WTC11 (cell line): ENCODE data around the gene F5. TPM values are rescaled to one million over a fixed set of nuclear protein-coding genes. Genes with fewer than 3 reads are reported as not detected.

ENCODE experiments used
- ATAC-seq: fragments of 200-7000 bp; cut with Tn5 transposase; 2 replicates; pipeline ENCODE4 v1.10.0; 2021; ENCODE audit warnings: mild to moderate bottlenecking, moderate library complexity
- CTCF ChIA-PET: fragments of 300-600 bp; sonication (Branson Sonifier 250); formaldehyde crosslinking; loops from one replicate; lab custom pipeline; 2021; ENCODE audit warnings: antibody characterized with exemption; lab: Charles Lee
- POLR2A ChIA-PET: fragments of 350-600 bp; sonication (Branson Sonifier 250); formaldehyde crosslinking; loops from one replicate; lab custom pipeline; 2021; ENCODE audit warnings: antibody characterized with exemption; lab: Charles Lee
- DNase-seq: peaks from one replicate; pipeline ENCODE4 v3.0.0; 2021; ENCODE audit warnings: low spot score
- H3K27ac Mint-ChIP-seq: 2 replicates; pipeline ENCODE4 v1.8.0; 2021; ENCODE audit warnings: mixed read lengths
- H3K27me3 Mint-ChIP-seq: 2 replicates; pipeline ENCODE4 v1.8.0; 2021; ENCODE audit warnings: low read depth, mild to moderate bottlenecking, moderate library complexity, mixed read lengths
- H3K36me3 Mint-ChIP-seq: 2 replicates; pipeline ENCODE4 v1.8.0; 2021; ENCODE audit warnings: mixed read lengths
- H3K4me1 Mint-ChIP-seq: 2 replicates; pipeline ENCODE4 v1.8.0; 2022; ENCODE audit warnings: mixed read lengths
- H3K4me3 Mint-ChIP-seq: 2 replicates; pipeline ENCODE4 v1.8.0; 2021; ENCODE audit warnings: mild to moderate bottlenecking, moderate library complexity, mixed read lengths
- H3K9me3 Mint-ChIP-seq: 2 replicates; pipeline ENCODE4 v1.8.0; 2021; ENCODE audit warnings: mixed read lengths
- E2F4 ChIP-seq: sonication (generic); formaldehyde crosslinking; IDR thresholded peaks from 2 replicates; pipeline ENCODE4 v1.8.1; 2022; ENCODE audit warnings: low read depth, mild to moderate bottlenecking, moderate library complexity, missing genetic modification reagents, borderline replicate concordance
- GABPB1 ChIP-seq: sonication (generic); formaldehyde crosslinking; IDR thresholded peaks from 2 replicates; pipeline ENCODE4 v1.8.1; 2023; ENCODE audit warnings: mild to moderate bottlenecking, missing genetic modification reagents
- GRHL2 ChIP-seq: fragments of 250-450 bp; sonication (Bioruptor Pico); IDR thresholded peaks from 2 replicates; pipeline ENCODE4 v1.8.0; 2022; ENCODE audit warnings: mild to moderate bottlenecking, moderate library complexity; ENCODE audit not compliant: insufficient replicate concordance, severe bottlenecking
- IRF2 ChIP-seq: sonication (generic); formaldehyde crosslinking; IDR thresholded peaks from 2 replicates; pipeline ENCODE4 v1.8.0; 2022; ENCODE audit warnings: low read depth, missing genetic modification reagents, borderline replicate concordance
- JAZF1 ChIP-seq: fragments of 250-450 bp; sonication (Bioruptor Pico); IDR thresholded peaks from 2 replicates; pipeline ENCODE4 v1.9.0; 2021; ENCODE audit warnings: moderate library complexity, mild to moderate bottlenecking, inconsistent platforms
- MLX ChIP-seq: sonication (generic); formaldehyde crosslinking; IDR thresholded peaks from 2 replicates; pipeline ENCODE4 v1.8.1; 2023; ENCODE audit warnings: mild to moderate bottlenecking, missing genetic modification reagents, moderate library complexity
- NFATC4 ChIP-seq: fragments of 250-450 bp; sonication (Bioruptor Pico); IDR thresholded peaks from 2 replicates; pipeline ENCODE4 v1.9.0; 2021; ENCODE audit warnings: mild to moderate bottlenecking
- NFYB ChIP-seq: sonication (generic); formaldehyde crosslinking; conservative IDR thresholded peaks from 2 replicates; pipeline ENCODE4 v1.8.0; 2022; ENCODE audit warnings: low read depth, missing genetic modification reagents
- TP53 ChIP-seq: sonication (generic); formaldehyde crosslinking; IDR thresholded peaks from 2 replicates; pipeline ENCODE4 v1.8.1; 2023; ENCODE audit warnings: mild to moderate bottlenecking, missing genetic modification reagents
- ZNF232 ChIP-seq: sonication (generic); formaldehyde crosslinking; IDR thresholded peaks from 2 replicates; pipeline ENCODE4 v1.8.0; 2022; ENCODE audit warnings: mild to moderate bottlenecking, missing genetic modification reagents
- total RNA-seq: library from RNA; stranded (reverse); gene quantifications from 3 replicates; pipeline ENCODE4 v1.2.3, GENCODE V29; 2021
- TF ChIP-seq, protein P1 (sequence below): sonication (generic); formaldehyde crosslinking; IDR thresholded peaks from 2 replicates; pipeline ENCODE4 v1.8.0; 2023; ENCODE audit warnings: missing genetic modification reagents
- TF ChIP-seq, protein P2 (sequence below): sonication (generic); formaldehyde crosslinking; IDR thresholded peaks from 2 replicates; pipeline ENCODE4 v1.8.0; 2023; ENCODE audit warnings: missing genetic modification reagents, mild to moderate bottlenecking, borderline replicate concordance

F5 gene
- total RNA-seq, 1 experiment from 2014 or later = 0.20 TPM

DNA sequence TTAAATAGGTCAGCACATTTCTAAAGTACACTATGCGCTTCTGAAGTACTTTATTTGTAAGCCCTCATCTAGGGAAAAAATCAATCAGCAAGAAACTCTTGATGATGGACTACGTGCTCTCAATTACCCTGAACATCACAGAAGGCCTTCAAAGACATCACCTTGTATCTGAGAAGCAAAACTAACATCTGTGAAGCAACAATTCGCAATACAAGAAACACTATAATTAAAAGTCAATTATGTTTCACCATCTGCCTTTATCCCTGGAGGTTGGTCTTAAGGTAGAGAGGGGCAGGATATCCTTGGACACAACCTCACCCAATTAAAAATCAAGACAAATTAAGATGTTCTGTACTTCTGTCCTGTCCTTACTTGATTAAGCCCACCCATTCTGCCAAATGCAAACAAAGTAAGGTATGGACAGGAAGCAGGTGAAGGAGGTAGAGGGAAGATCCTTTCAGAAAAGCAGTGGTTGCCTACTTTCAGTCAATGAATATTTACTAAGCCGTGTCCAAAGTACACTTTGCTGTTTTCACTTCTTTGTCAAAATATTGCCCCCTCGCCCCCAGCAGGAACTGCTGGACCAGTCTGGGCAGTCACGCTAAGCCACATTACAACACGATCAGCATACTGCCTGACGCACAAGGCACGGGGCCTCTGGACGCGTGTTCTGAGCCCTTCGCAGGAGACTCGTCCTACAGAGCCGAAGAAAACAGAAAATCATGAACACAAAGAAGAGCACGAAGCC is 101.4 kb downstream of the F5 start:
- H3K36me3 Mint-ChIP-seq = no peaks in the 10 kb centered on the region
- no peak for ATAC-seq
- peak overlapping the region; percentile 99 for H3K27ac Mint-ChIP-seq
- TF ChIP-seq ZNF232 (CRISPR knock-in tag) (no peak), GABPB1 (CRISPR knock-in tag) (peak; percentile 58)
- peaks cover 70% of the 10 kb centered on the region for H3K4me1 Mint-ChIP-seq
- H3K9me3 Mint-ChIP-seq = no peaks in the 10 kb centered on the region
- H3K27me3 Mint-ChIP-seq = no peaks in the 10 kb centered on the region; the same call in 1 of the 2 replicates
- CTCF ChIA-PET = interaction anchor here (1.6 to 1.9 kb wide), 2 partner anchors 43 to 62 kb away, joined by 13 read pairs; no protein-coding TSS in a partner anchor
- DNase-seq = no peak
- H3K4me3 Mint-ChIP-seq = peak overlapping the region; percentile 95
- POLR2A ChIA-PET = interaction anchor here (1.5 kb wide), 1 partner anchor 44 kb away, joined by 15 read pairs; no protein-coding TSS in a partner anchor

DNA sequence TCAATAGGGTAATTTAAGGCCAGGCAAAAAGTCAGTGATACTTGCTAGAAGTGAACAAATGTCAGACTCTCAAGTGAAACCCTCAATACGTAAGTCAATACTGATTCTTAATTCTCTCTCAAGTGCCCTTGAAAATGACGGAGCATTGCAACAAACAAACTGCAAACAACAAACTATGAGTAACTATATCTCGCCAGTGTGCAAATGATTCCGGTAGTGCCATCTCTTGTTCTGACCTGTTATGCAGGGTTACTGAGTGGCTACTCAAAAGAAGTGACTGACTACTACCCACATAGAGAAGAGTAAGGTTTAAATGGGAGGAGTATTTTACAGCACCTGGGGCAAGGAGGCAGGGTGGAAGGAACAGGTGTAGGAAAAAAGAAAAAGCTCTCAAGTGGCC is 102.2 kb downstream of the F5 start:
- CTCF ChIA-PET = no interaction called here
- Mint-ChIP-seq H3K27ac (peak overlapping the region; percentile 85), H3K4me1 (peaks cover 78% of the 10 kb centered on the region), H3K27me3 (no peaks in the 10 kb centered on the region; the same call in 1 of the 2 replicates), H3K9me3 (no peaks in the 10 kb centered on the region), H3K36me3 (no peaks in the 10 kb centered on the region)
- ATAC-seq = no peak
- TF ChIP-seq, protein P1, sequence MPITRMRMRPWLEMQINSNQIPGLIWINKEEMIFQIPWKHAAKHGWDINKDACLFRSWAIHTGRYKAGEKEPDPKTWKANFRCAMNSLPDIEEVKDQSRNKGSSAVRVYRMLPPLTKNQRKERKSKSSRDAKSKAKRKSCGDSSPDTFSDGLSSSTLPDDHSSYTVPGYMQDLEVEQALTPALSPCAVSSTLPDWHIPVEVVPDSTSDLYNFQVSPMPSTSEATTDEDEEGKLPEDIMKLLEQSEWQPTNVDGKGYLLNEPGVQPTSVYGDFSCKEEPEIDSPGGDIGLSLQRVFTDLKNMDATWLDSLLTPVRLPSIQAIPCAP (CRISPR knock-in tag) = no peak
- TF ChIP-seq JAZF1 (CRISPR knock-in tag) (no peak), TP53 (no peak), NFATC4 (CRISPR knock-in tag) (no peak), MLX (no peak), GRHL2 (CRISPR knock-in tag) (no peak), NFYB (no peak)
- TF ChIP-seq, protein P2, sequence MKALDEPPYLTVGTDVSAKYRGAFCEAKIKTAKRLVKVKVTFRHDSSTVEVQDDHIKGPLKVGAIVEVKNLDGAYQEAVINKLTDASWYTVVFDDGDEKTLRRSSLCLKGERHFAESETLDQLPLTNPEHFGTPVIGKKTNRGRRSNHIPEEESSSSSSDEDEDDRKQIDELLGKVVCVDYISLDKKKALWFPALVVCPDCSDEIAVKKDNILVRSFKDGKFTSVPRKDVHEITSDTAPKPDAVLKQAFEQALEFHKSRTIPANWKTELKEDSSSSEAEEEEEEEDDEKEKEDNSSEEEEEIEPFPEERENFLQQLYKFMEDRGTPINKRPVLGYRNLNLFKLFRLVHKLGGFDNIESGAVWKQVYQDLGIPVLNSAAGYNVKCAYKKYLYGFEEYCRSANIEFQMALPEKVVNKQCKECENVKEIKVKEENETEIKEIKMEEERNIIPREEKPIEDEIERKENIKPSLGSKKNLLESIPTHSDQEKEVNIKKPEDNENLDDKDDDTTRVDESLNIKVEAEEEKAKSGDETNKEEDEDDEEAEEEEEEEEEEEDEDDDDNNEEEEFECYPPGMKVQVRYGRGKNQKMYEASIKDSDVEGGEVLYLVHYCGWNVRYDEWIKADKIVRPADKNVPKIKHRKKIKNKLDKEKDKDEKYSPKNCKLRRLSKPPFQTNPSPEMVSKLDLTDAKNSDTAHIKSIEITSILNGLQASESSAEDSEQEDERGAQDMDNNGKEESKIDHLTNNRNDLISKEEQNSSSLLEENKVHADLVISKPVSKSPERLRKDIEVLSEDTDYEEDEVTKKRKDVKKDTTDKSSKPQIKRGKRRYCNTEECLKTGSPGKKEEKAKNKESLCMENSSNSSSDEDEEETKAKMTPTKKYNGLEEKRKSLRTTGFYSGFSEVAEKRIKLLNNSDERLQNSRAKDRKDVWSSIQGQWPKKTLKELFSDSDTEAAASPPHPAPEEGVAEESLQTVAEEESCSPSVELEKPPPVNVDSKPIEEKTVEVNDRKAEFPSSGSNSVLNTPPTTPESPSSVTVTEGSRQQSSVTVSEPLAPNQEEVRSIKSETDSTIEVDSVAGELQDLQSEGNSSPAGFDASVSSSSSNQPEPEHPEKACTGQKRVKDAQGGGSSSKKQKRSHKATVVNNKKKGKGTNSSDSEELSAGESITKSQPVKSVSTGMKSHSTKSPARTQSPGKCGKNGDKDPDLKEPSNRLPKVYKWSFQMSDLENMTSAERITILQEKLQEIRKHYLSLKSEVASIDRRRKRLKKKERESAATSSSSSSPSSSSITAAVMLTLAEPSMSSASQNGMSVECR (CRISPR knock-in tag) = no peak
- TF ChIP-seq, all 79 proteins: peak for 0
- POLR2A ChIA-PET = no interaction called here
- H3K4me3 Mint-ChIP-seq = peak overlapping the region; percentile 95
- DNase-seq = no peak

DNA sequence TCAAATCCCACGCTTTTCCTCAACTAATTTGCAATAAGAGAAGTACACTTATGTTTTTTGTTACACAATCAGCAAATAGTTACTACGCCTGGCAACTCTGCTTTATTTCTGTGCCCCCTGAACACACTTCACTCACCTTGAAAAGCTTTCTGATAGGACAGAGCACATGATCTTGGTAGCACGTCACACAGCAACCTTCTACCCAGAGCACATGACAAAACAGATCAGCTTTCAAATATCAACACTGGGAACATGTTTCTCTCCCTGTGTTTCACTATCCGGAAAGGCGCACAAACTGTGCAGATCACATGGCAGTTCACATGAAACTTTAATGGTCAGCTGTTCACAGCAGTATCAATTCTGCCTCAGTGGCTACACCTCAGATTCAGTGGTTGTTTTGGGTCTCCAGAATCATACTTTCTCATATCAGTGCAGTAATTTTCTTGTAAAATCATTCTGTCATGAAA is 102.7 kb downstream of the F5 start:
- ATAC-seq (no peak), DNase-seq (no peak)
- Mint-ChIP-seq H3K9me3 (no peaks in the 10 kb centered on the region), H3K36me3 (no peaks in the 10 kb centered on the region), H3K27ac (peak overlapping the region; percentile 9), H3K4me1 (peaks cover 83% of the 10 kb centered on the region), H3K4me3 (peak overlapping the region; percentile 95), H3K27me3 (no peaks in the 10 kb centered on the region; the same call in 1 of the 2 replicates)
- ChIA-PET CTCF (no interaction called here), POLR2A (no interaction called here)
- no peak for TF ChIP-seq IRF2 (CRISPR knock-in tag)
- TF ChIP-seq JAZF1 (CRISPR knock-in tag) = no peak
- TF ChIP-seq E2F4 (CRISPR knock-in tag) = no peak
